Activated naive CD4-positive, alpha-beta T cell treated with anti-CD3 and anti-CD28 coated beads for 36 hours (primary cell): ENCODE data around the gene RPS6KA4. TPM values are rescaled to one million over a fixed set of nuclear protein-coding genes. Genes with fewer than 3 reads are reported as not detected.
"Not testable (repeated sequence)": the region's sequence is repeated elsewhere in the genome, so short reads cannot be mapped to it uniquely, and the experiment has no call there.

ENCODE experiments used
- CTCF ChIA-PET: fragments of 350-600 bp; sonication (Branson Sonifier 250); formaldehyde crosslinking; loops from one replicate; lab custom pipeline; 2021; ENCODE audit warnings: antibody characterized with exemption; lab: Charles Lee
- DNase-seq: peaks from one replicate; pipeline ENCODE4 v3.0.0-alpha.2; 2020
- H3K27ac Mint-ChIP-seq: one replicate; pipeline ENCODE4 v1.8.0; 2021; ENCODE audit warnings: mild to moderate bottlenecking, mixed read lengths
- H3K27me3 Mint-ChIP-seq: one replicate; pipeline ENCODE4 v1.8.0; 2021; ENCODE audit warnings: low read depth, mixed read lengths
- H3K36me3 Mint-ChIP-seq: one replicate; pipeline ENCODE4 v1.8.0; 2021; ENCODE audit warnings: low read depth, mixed read lengths
- H3K4me1 Mint-ChIP-seq: one replicate; pipeline ENCODE4 v1.8.0; 2021; ENCODE audit warnings: low read depth, mixed read lengths
- H3K4me3 Mint-ChIP-seq: one replicate; pipeline ENCODE4 v1.8.0; 2021; ENCODE audit warnings: mild to moderate bottlenecking, moderate library complexity, mixed read lengths
- H3K9me3 Mint-ChIP-seq: one replicate; pipeline ENCODE4 v1.8.0; 2021; ENCODE audit warnings: mixed read lengths
- intact Hi-C: fragments of 100-400 bp; cut with micrococcal nuclease; formaldehyde crosslinking; loops from one replicate; pipeline ENCODE4 v1.15.1; 2023
- total RNA-seq, 2 experiments: library from RNA; stranded (reverse); gene quantifications; one replicate each; pipeline ENCODE4 v1.2.3, GENCODE V29; 2021

RPS6KA4 gene
- total RNA-seq, 2 experiments from 2014 or later: 19.1 to 21.3 TPM

DNA sequence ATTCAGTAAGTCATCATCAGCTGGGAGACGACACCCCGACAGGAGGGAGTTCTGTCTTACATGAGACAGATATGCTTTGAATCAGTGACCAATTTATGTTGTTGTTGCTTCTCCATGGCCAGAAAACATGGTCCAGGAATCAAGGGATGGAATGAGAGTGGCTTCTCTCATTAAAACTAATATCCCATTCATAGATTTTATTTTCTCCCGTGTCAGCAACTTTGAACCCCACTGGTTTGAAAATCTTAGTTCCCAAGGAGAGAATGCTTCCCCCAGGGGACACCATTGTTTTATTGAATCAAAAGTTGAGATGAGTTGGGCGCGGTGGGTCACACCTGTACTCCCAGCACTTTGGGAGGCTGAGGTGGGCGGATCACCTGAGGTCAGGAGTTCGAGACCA lies 42.8 kb downstream of the RPS6KA4 start:
- Mint-ChIP-seq H3K4me1 (no peaks in the 10 kb centered on the region), H3K9me3 (no peaks in the 10 kb centered on the region), H3K27ac (no peak overlapping the region), H3K36me3 (no peaks in the 10 kb centered on the region), H3K4me3 (no peak overlapping the region), H3K27me3 (no peaks in the 10 kb centered on the region)
- intact Hi-C loops: no loop called here
- DNase-seq: no peak
- CTCF ChIA-PET: interaction anchor here (0.5 to 0.9 kb wide), 2 partner anchors 25 to 47 kb away, joined by 3 to 4 read pairs; no protein-coding TSS in a partner anchor

DNA sequence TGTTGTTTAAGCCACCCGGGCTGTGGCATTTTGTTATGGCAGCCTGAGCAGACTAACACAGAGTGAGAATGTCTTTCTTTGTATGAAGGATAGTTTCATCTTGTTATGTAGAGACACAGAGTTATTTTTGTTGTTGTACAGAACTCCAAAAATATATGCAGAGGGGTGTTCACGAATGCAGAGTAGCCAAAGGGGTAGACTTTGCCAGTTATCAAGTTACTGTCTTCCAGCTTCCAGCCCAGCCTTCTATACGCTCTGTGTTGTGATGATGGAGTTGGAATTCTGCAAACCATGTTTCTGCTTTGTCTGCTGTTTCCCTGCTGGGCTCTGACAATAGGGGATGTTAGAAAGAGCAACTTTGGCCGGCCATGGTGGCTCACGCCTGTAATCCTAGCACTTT lies 44.1 kb downstream of the RPS6KA4 start:
- no peaks in the 10 kb centered on the region for H3K9me3 Mint-ChIP-seq
- CTCF ChIA-PET: no interaction called here

DNA sequence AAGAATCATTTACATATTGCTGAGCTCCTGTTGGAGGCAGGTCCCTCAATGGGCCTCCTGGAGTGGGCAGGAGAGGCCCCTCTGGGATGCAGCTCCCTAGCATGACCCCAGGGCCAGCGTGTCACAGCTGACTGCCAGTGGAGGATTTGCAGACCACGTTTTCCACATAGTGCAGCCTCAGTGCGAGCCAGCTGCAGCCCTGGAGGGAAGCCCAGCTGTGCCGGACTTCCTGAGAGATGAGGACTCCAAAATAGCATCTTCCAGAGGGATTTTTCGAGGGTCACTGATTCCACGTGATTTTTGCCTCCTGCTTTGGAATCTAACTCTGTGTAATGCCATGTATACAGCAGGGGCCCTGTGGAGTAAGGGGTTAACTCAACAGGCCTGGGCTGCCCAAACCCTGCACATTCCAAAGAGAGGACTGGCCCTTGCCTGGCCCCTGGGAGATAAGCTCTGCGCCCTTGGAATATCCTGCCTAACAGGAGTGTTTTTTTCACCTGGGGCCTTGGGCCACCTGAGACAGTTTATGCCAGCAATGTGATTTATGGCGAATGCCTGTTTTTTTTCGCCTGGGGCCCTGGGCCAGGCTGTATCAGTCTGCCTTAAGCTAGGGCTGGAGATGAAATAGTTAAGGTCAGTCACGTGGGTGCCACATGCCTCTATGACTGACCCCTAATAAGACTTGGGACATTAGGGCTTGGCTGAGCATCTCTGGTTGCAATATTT lies 47.4 kb downstream of the RPS6KA4 start:
- no peak for DNase-seq
- no peak overlapping the region for H3K4me3 Mint-ChIP-seq
- intact Hi-C loops: no loop called here
- no peaks in the 10 kb centered on the region for H3K36me3 Mint-ChIP-seq
- H3K9me3 Mint-ChIP-seq: no peaks in the 10 kb centered on the region
- H3K4me1 Mint-ChIP-seq: no peaks in the 10 kb centered on the region
- H3K27me3 Mint-ChIP-seq: no peaks in the 10 kb centered on the region
- H3K27ac Mint-ChIP-seq: no peak overlapping the region
- CTCF ChIA-PET: interaction anchor here (0.9 kb wide), 1 partner anchor 43 kb away, joined by 3 read pairs; no protein-coding TSS in a partner anchor

More for the DNA sequence above, 44.1 kb downstream of the RPS6KA4 start:
- intact Hi-C loops: no loop called here
- Mint-ChIP-seq H3K36me3 (no peaks in the 10 kb centered on the region), H3K27ac (no peak overlapping the region), H3K27me3 (no peaks in the 10 kb centered on the region), H3K4me1 (no peaks in the 10 kb centered on the region), H3K4me3 (no peak overlapping the region)
- DNase-seq: no peak

DNA sequence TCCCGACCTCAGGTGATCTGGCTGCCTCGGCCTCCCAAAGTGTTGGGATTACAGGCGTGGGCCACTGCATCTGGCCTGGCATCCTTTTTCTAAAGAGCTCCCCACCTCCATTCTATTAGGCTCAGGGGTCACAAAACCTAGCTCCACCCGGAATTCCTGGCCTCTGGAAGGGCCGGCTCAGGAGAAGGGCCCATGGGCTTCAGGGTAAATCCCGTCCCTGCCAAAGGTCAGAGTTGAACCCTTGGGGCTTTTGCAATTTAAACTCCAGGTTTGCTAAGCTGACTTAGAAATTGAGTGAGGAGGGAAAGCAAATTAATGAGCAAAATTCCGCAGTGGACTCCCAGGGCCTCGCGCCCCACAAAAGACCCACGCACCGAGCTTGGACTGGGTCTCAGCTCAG lies 48.3 kb downstream of the RPS6KA4 start:
- H3K9me3 Mint-ChIP-seq: no peaks in the 10 kb centered on the region
- H3K4me1 Mint-ChIP-seq: no peaks in the 10 kb centered on the region
- no peak overlapping the region for H3K4me3 Mint-ChIP-seq
- H3K36me3 Mint-ChIP-seq: no peaks in the 10 kb centered on the region
- intact Hi-C loops: no loop called here
- no peak overlapping the region for H3K27ac Mint-ChIP-seq
- no peak for DNase-seq
- H3K27me3 Mint-ChIP-seq: no peaks in the 10 kb centered on the region
- CTCF ChIA-PET: interaction anchor here (0.6 kb wide), 1 partner anchor 1199 kb away, joined by 3 read pairs; no protein-coding TSS in a partner anchor

DNA sequence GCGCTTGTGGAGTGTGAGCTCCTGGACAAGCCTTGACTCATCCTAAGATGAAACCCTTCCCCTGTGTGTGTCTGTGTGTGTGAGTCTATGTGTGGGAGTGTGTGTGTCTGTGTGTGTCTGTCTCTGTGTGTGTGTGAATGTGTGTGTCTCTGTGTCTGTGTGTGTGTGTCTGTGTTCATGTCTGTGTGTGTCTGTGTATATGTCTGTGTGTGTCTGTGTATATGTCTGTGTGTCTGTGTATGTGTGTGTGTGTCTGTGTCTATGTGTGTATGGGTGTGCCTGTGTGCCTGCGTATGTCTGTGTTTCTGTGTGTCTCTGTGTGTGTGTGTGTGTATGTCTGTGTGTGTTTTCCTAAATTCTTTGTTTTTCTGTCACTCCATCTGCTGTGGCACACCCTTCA lies 48.7 kb downstream of the RPS6KA4 start:
- H3K4me3 Mint-ChIP-seq: no peak overlapping the region
- H3K27ac Mint-ChIP-seq: no peak overlapping the region
- DNase-seq: no peak
- CTCF ChIA-PET: no interaction called here
- H3K36me3 Mint-ChIP-seq: no peaks in the 10 kb centered on the region
- no peaks in the 10 kb centered on the region for H3K27me3 Mint-ChIP-seq
- intact Hi-C loops: no loop called here
- no peaks in the 10 kb centered on the region for H3K4me1 Mint-ChIP-seq
- H3K9me3 Mint-ChIP-seq: no peaks in the 10 kb centered on the region

DNA sequence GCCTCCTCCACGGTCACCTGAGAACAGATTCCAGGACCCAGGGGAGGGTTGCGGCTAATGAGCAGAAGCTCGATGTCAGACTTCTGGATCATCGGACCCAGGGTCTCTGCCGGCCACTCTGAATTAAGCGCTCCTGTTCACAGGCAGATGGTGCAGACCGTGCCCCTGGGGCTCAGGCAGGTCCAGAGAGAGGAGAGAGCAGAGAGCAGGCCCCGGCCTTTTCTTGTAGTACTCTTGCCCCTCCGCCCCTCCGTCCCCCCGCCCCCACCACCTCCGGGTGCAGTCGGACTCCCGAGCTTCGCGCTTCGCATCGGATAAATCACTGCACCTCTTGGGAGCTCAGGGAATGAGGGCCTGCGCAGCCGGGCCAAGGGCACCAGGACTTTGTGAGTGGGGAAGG lies 50.3 kb downstream of the RPS6KA4 start:
- CTCF ChIA-PET: interaction anchor here (0.6 kb wide), 1 partner anchor 87 kb away, joined by 4 read pairs; no protein-coding TSS in a partner anchor
- H3K9me3 Mint-ChIP-seq: no peaks in the 10 kb centered on the region
- DNase-seq: no peak
- no peaks in the 10 kb centered on the region for H3K27me3 Mint-ChIP-seq
- H3K36me3 Mint-ChIP-seq: no peaks in the 10 kb centered on the region
- H3K27ac Mint-ChIP-seq: no peak overlapping the region
- no peak overlapping the region for H3K4me3 Mint-ChIP-seq
- no peaks in the 10 kb centered on the region for H3K4me1 Mint-ChIP-seq
- intact Hi-C loops: no loop called here

DNA sequence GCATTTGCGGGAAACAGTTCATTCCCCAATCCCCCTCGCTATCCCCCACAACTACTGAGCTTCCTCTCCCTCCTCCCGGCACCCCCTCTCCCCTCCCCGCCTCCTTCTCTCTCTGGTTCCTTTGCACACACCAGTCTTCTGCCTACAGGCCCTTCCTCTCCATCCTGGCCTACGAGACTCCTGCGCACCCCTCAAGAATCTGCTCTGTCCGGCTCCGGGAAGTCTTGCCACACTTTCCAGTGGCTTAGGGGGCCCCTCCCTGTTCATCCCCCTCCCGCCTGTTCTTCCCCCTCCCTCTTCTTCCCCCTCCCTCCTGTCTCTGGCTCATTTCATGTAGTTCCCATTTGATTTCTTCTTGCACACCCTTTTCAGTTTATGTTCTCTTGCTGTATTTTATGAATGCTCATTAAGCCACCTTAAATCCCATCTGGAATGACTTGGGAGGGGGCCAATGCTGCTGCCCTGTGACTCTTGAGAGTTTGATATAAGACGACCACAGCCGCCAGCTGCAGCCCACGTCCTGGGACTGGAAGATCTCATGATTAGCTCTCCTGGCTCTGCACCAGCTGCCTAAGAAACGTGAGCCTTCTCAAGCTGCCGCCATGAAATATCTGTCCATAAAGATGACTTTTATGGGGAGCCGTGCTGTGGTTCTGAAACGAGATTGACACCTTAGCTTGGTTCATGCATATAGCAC lies 50.9 kb downstream of the RPS6KA4 start:
- Mint-ChIP-seq H3K4me1 (no peaks in the 10 kb centered on the region), H3K27ac (no peak overlapping the region), H3K27me3 (no peaks in the 10 kb centered on the region), H3K36me3 (no peaks in the 10 kb centered on the region), H3K9me3 (no peaks in the 10 kb centered on the region), H3K4me3 (no peak overlapping the region)
- intact Hi-C loops: no loop called here
- DNase-seq: no peak
- CTCF ChIA-PET: interaction anchor here (0.6 to 1.3 kb wide), 2 partner anchors 39 to 87 kb away, joined by 3 to 4 read pairs; no protein-coding TSS in a partner anchor

DNA sequence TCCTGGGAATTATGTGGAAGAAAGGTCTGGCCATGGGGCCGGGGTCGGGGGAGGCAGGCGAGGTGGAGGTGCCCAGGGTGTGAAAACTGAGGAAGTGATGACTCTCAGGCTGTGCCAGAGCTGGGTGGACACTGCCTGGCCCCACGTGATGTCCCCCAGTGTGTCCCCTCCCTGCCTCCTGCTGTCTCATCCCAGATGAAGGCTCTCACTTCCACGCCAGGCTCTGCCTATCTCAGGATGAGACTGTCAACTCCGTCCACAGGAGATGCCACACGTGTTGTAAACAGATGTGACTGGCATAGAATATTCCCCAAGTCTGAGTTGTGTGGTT lies 51.4 kb downstream of the RPS6KA4 start:
- no peak overlapping the region for H3K27ac Mint-ChIP-seq
- no peaks in the 10 kb centered on the region for H3K4me1 Mint-ChIP-seq
- intact Hi-C loops: no loop called here
- no peaks in the 10 kb centered on the region for H3K27me3 Mint-ChIP-seq
- no peaks in the 10 kb centered on the region for H3K9me3 Mint-ChIP-seq
- no peak for DNase-seq
- no peaks in the 10 kb centered on the region for H3K36me3 Mint-ChIP-seq
- CTCF ChIA-PET: interaction anchor here (1.3 kb wide), 1 partner anchor 39 kb away, joined by 3 read pairs; no protein-coding TSS in a partner anchor
- no peak overlapping the region for H3K4me3 Mint-ChIP-seq

DNA sequence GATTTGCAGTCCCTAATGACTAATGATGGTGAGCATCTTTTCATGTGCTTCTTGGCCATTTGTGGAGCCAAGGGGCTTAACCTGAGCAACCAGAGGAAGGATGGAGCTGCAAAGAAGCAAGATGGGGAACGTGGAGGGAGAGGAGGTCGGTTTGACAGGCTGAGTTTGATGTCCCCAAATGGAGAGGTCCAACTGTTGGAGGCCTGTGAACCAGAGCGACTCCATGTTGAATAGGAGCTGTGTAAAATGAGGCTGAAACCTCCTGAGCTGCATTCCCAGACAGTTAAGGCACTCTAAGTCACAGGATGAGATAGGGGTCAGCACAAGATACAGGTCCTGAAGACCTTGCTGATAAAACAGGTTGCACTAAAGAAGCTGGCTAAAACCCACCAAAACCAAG lies 54.5 kb downstream of the RPS6KA4 start:
- Mint-ChIP-seq H3K27me3 (no peaks in the 10 kb centered on the region), H3K27ac (no peak overlapping the region), H3K9me3 (peaks cover 4% of the 10 kb centered on the region), H3K36me3 (no peaks in the 10 kb centered on the region), H3K4me1 (peaks cover 3% of the 10 kb centered on the region), H3K4me3 (no peak overlapping the region)
- CTCF ChIA-PET: no interaction called here
- intact Hi-C loops: no loop called here
- DNase-seq: no peak

DNA sequence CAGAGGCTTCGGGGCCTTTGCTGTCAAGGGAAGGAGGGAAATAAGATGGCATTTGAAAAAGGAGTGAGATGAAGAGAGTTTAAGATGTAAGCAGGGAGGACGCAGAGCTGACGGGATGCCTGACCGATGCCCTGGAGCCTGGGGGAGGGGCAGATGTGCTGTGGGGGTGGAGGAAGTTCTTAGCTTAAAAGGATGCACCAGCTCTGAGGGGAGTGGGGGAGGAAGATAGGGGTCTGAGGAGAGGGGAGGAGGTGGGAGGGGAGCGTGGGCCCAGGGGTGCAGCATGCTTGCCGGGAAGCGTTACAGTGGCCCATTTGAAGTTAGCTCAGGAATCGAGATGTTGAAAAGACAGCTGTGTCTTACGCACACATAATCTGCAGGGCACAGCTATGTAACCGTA lies 56.3 kb downstream of the RPS6KA4 start:
- Mint-ChIP-seq H3K4me1 (peaks cover 3% of the 10 kb centered on the region), H3K4me3 (no peak overlapping the region), H3K9me3 (peaks cover 4% of the 10 kb centered on the region), H3K27me3 (no peaks in the 10 kb centered on the region), H3K27ac (no peak overlapping the region), H3K36me3 (no peaks in the 10 kb centered on the region)
- intact Hi-C loops: no loop called here
- no peak for DNase-seq
- CTCF ChIA-PET: no interaction called here

DNA sequence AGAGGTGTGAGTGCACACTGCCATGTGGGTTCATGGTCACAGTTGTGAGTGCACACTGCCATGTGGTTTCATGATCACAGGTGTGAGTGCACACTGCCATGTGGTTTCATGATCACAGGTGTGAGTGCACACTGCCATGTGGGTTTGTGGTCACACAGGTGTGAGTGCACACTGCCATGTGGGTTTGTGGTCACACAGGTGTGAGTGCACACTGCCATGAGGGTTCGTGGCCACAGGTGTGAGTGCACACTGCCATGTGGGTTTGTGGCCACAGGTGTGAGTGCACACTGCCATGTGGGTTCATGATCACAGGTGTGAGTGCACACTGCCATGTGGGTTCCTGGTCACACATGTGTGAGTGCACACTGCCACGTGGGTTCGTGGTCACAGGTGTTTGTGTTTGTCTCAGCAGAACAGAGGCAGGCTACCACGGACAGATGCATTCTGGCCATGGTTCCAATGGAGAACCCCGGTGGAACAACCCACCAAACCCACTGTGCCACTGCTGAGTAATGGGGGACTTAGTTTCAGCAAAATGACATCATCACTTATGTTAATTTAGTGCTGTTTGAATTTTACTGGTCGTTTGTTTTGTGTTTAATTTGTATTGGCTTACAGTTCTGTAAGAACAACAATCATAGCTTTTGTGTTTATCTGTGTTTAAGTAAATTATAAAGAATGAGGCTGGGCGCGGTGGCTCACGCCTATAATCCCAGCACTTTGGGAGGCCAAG lies 57.2 kb downstream of the RPS6KA4 start:
- no peak overlapping the region for H3K4me3 Mint-ChIP-seq
- intact Hi-C loops: no loop called here
- H3K27me3 Mint-ChIP-seq: no peaks in the 10 kb centered on the region
- peaks cover 4% of the 10 kb centered on the region for H3K9me3 Mint-ChIP-seq
- H3K27ac Mint-ChIP-seq: no peak overlapping the region
- no peaks in the 10 kb centered on the region for H3K36me3 Mint-ChIP-seq
- CTCF ChIA-PET: interaction anchor here (0.6 to 1.0 kb wide), 2 partner anchors 39 to 56 kb away, joined by 3 to 4 read pairs; no protein-coding TSS in a partner anchor
- DNase-seq: no peak
- peaks cover 3% of the 10 kb centered on the region for H3K4me1 Mint-ChIP-seq

DNA sequence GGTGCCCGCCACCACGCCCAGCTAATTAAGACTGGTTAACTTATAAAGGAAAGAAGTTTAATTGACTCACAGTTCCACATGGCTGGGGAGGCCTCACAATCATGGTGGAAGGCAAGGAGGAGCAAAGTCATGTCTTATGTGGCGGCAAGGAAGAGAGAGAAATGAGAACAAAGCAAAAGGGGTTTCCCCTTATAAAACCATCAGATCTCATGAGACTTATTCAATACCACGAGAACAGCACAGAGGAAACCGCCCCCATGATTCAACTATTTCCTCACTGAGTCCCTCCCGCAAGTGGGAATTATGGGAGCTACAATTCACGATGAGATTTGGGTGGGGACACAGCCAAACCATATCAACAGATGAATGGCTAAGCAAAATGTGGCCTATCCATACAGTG lies 59.3 kb downstream of the RPS6KA4 start:
- H3K27me3 Mint-ChIP-seq, DNase-seq, H3K4me1 Mint-ChIP-seq, H3K27ac Mint-ChIP-seq, H3K36me3 Mint-ChIP-seq, intact Hi-C loops, H3K4me3 Mint-ChIP-seq: not testable (repeated sequence)
- peaks cover 12% of the 10 kb centered on the region for H3K9me3 Mint-ChIP-seq
- CTCF ChIA-PET: interaction anchor here (0.6 kb wide), 1 partner anchor 71 kb away, joined by 4 read pairs; no protein-coding TSS in a partner anchor
